Type B pancreatic cell (in vitro differentiated cells): Measurements from ENCODE around the gene DGCR6L. TPM values are rescaled to one million over a fixed set of nuclear protein-coding genes. Genes with fewer than 3 reads are reported as not detected.
A peak's percentile ranks its signal among the peaks of the same experiment; 100 is the strongest.
"Not testable (repeated sequence)": the region's sequence is repeated elsewhere in the genome, so short reads cannot be mapped to it uniquely, and the experiment has no call there.

Experiments used
- DNase-seq: peaks from one replicate; pipeline ENCODE4 v3.0.0; 2021; ENCODE audit warnings: mixed read lengths; ENCODE audit not compliant: unreplicated experiment; ENCODE audit errors: extremely low spot score
- H3K27ac Mint-ChIP-seq: 2 replicates; pipeline ENCODE4 v1.8.0; 2021; ENCODE audit warnings: mild to moderate bottlenecking, mixed read lengths
- H3K27me3 Mint-ChIP-seq: 2 replicates; pipeline ENCODE4 v1.8.0; 2021; ENCODE audit warnings: mixed read lengths
- H3K36me3 Mint-ChIP-seq: 2 replicates; pipeline ENCODE4 v1.8.0; 2021; ENCODE audit warnings: mixed read lengths
- H3K4me1 Mint-ChIP-seq: one replicate; pipeline ENCODE4 v1.8.0; 2021; ENCODE audit warnings: mixed read lengths; ENCODE audit not compliant: unreplicated experiment
- H3K4me3 Mint-ChIP-seq: 2 replicates; pipeline ENCODE4 v1.8.0; 2021; ENCODE audit warnings: mild to moderate bottlenecking, mixed read lengths
- H3K9me3 Mint-ChIP-seq: 2 replicates; pipeline ENCODE4 v1.8.0; 2021; ENCODE audit warnings: mixed read lengths
- total RNA-seq: library from RNA; stranded (reverse); gene quantifications from 2 replicates; pipeline ENCODE4 v1.2.1, GENCODE V29; 2021; ENCODE audit warnings: low replicate concordance
- TF ChIP-seq, protein P1 (sequence below): fragments of 200-600 bp; sonication (generic); conservative IDR thresholded peaks from 2 replicates; pipeline ENCODE4 v1.5.0; 2021; ENCODE audit warnings: antibody characterized with exemption, mild to moderate bottlenecking

Gene DGCR6L
- total RNA-seq, 1 donor from 2014 or later = 46.6 TPM

DNA sequence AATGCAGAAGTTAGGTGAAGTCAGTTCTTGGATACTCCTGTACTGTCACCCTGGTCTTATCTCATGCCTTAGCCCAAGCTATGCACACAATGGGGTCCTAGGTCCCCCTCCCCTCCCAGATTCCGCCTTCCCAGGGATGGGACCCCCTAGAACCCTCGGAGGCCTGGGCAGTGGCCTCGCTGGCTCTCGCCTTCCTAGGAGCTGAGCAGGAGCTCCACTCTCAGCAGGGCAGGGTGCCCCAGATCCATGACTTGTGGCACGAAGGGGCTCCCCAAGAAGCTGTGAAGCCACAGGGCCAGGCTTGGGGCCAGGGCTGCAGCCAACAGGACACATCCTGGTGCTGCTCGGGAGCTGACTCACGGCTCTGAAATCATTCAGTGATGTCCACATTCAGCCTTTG lies 9.7 kb downstream of the DGCR6L start:
- not testable (repeated sequence) for DNase-seq, H3K9me3 Mint-ChIP-seq, H3K4me3 Mint-ChIP-seq, H3K27me3 Mint-ChIP-seq, H3K27ac Mint-ChIP-seq, H3K4me1 Mint-ChIP-seq, H3K36me3 Mint-ChIP-seq

DNA sequence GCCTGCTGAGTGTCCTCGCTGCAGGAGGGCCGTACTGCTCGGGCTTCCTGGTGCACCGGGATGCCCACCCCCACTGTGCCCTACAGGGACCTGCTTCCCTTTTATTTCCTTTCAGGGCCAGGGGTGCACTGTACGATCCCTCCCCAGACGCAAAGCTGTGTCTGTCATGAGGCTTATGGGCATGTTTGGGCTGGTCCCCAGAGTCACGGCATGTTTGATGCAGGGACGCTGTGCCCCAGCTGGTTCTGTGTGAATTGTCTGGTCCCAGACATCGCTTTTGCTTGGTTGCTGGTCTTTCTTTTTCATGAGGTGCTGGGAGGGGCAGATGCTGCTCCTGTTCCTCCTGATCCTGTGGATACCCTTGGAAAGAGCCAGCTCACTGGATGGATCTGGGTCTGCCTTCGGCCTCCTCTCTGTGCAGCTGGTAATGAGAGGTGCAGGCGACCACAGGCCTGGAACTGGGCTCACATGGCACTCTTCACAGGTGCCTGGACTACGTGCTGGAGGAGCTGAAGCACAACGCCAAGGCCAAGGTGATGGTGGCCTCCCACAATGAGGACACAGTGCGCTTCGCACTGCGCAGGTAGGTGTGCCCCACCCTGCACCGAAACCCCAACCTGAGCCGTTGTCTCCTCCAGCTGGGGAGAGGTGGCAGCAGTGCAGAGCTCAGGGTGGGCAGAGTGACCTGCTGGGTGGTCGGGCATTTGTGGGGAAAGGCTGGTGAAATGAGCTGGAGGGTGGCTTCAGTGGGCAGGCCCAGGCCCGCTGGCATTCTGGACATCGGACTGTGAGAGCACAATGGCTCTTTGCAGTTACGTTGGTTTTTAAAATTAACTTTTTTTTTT lies 10.8 kb downstream of the DGCR6L start:
- not testable (repeated sequence) for H3K4me1 Mint-ChIP-seq, H3K27me3 Mint-ChIP-seq, DNase-seq, H3K27ac Mint-ChIP-seq, H3K9me3 Mint-ChIP-seq, H3K4me3 Mint-ChIP-seq, H3K36me3 Mint-ChIP-seq

DNA sequence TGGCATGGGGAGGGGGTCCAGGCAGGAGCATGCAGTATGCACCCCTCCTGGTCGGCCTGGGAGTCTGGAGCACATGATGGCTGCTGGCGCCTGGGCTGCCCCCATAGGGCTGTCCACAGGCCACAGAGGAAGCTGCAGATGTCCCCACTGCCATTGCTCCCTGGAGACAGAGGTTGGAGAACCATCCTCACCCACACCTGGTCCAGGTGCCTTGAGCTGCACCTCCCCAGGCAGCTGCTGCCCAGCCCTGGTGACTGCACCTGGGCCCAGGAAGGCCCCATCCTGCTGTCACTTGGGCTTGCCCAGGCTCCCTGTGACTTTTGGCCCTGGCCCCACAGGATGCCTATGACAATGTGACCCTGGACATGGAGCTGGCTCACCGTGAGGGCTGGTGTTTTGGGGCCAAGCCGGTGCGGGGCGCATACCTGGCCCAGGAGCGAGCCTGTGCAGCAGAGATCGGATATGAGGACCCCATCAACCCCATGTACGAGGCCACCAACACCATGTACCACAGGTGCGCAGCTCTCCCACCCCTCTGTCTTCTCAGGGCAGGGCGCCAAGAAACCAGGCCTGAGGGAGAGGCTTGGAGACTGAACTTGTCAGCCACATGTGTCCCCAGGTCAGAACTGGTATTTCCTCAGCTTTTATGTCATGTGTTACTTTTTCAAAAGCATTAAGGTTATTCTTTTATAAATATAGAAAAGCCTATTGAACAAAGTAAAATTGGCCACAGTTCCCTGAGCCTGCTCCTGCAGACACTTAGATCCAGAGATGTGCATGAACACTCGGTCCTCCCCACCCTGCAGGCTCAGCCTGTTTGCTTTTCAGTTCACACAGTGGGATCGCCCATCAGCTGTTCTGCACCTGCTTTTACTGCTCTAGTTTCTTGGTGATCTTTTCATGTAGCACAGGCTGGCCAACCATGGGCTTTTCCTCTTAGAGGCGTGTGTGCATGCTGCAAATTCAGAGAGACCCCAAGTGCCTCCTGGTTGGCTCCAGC lies 12.1 kb downstream of the DGCR6L start:
- H3K4me1 Mint-ChIP-seq, H3K27me3 Mint-ChIP-seq, DNase-seq, H3K4me3 Mint-ChIP-seq, H3K36me3 Mint-ChIP-seq, H3K27ac Mint-ChIP-seq, H3K9me3 Mint-ChIP-seq: not testable (repeated sequence)

DNA sequence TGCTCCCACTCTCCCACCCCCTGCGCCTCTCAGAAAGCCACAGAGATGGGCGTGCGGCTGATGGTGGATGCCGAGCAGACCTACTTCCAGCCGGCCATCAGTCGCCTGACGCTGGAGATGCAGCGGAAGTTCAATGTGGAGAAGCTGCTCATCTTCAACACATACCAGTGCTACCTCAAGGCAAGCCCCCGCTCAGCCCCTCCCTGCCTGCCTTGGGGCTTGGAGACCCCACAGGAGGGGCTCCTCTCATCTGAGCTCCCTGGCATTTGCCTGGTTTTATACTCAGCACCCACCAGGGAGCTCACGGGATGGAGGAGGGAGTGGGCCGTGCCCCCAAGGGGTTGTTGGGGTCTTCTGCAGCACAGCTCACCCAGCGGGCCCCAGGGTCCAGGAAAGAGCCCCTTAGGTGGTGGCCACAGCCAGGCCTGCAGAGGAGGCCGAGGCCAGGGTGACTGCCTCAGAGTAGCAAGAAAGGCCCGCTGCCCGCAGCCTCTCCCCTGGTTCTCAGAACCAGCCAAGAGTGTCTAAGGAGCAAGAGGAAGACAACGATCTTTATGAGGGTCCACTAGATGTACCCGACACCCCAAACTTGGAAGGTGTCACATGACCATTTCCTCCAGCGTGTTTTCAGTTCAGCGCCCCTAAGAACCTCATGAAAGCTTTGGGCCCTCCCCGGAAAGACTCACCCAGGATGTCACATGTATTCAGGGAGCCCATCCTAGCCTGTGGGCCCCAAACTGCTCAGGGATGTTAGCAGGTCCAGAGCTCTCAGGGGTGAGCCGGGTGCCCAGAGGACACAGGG lies 13.0 kb downstream of the DGCR6L start:
- not testable (repeated sequence) for DNase-seq, H3K36me3 Mint-ChIP-seq, H3K27me3 Mint-ChIP-seq, H3K4me3 Mint-ChIP-seq, H3K27ac Mint-ChIP-seq, H3K9me3 Mint-ChIP-seq, H3K4me1 Mint-ChIP-seq

DNA sequence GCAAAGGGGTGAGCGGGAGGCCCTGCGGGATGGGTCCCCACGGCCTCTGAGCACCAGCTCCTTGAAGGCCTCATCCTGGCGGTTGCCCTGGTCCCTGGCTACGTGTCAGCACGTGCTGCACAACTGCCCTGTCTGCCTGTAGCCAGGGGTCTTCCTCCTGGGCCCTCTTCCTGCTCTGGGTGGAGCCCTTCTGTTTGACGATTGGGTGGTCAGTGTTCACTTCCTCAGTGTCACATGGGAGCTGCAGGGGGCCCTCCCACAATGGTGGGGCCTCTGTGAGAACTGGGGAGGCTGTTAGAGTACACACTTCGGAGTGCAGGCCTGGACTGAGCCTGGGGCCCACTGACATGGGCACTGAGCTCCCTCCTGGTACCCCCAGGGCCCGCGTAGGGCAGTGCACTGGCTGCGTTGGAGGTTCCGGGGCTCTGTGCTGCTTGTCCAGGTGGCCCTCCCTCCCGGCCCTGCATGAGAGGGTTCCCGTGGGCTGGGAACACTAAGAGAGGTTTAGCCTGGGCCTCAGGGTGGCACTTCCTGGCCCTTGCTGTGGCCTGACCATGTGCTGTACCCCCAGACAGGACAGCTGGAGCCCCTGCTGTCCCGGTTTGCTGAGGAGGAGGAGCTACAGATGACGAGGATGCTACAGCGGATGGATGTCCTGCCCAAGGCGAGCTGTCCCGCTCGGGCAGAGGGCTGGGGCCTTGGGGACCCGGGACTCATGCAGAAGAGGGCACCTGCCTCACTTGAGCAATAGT lies 13.8 kb downstream of the DGCR6L start:
- DNase-seq = no peak
- Mint-ChIP-seq H3K9me3 (no peaks in the 10 kb centered on the region), H3K27ac (no peak overlapping the region), H3K36me3 (no peaks in the 10 kb centered on the region), H3K4me1 (peaks cover 8% of the 10 kb centered on the region), H3K4me3 (no peak overlapping the region), H3K27me3 (peaks cover 9% of the 10 kb centered on the region)
- TF ChIP-seq, protein P1, sequence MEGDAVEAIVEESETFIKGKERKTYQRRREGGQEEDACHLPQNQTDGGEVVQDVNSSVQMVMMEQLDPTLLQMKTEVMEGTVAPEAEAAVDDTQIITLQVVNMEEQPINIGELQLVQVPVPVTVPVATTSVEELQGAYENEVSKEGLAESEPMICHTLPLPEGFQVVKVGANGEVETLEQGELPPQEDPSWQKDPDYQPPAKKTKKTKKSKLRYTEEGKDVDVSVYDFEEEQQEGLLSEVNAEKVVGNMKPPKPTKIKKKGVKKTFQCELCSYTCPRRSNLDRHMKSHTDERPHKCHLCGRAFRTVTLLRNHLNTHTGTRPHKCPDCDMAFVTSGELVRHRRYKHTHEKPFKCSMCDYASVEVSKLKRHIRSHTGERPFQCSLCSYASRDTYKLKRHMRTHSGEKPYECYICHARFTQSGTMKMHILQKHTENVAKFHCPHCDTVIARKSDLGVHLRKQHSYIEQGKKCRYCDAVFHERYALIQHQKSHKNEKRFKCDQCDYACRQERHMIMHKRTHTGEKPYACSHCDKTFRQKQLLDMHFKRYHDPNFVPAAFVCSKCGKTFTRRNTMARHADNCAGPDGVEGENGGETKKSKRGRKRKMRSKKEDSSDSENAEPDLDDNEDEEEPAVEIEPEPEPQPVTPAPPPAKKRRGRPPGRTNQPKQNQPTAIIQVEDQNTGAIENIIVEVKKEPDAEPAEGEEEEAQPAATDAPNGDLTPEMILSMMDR = no peak

DNA sequence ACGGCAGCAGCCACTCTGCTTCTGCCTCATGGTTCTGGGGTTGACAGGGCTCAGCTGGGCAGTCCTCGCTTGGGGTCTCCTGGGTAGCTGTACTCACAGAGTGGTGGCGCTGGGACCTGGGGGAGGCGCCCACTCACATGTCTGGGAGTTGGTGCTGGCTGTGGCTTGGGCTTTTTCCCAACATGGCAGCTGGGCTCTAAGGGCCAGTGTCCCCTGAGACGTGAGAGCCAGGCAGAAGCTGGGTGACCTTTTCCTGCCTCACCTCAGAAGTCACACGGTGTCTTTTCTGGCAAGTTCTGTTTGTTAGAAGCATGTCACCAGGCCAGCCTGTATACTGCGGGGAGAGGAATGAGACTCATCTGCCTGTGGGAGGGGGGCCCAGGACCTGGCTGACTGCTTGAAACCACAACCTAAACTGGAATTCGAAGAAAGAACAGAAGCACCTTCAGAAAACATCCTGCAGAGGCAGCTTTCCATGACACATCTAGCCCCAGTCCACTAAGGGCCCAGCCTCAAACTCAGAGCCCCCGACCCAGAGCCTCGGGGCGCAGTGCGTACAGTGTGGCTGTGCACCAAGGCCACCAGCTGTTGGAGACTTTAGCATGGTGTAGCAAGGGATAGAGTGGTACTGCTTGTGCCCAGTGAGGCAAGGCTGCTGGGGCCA lies 14.5 kb downstream of the DGCR6L start:
- not testable (repeated sequence) for DNase-seq, H3K9me3 Mint-ChIP-seq, H3K36me3 Mint-ChIP-seq, H3K4me3 Mint-ChIP-seq, H3K27ac Mint-ChIP-seq, H3K4me1 Mint-ChIP-seq
- peaks cover 16% of the 10 kb centered on the region for H3K27me3 Mint-ChIP-seq

DNA sequence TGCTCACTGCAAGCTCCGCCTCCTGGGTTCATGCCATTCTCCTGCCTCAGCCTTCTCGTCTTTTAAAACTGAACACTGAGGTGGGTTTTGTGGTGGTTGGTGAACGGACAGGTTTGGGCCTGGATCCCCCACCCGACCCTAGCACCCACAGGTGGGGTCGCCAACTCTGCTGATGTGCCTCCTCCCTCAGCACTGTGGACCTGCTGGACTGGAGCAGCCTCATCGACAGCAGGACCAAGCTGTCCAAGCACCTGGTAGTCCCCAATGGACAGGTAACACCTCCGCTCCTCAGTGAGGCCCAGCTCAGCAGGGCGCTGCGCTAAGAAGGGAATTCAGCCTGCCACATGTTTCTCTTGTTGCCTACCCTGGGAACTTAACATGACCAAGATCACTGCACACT lies 15.2 kb downstream of the DGCR6L start:
- H3K27ac Mint-ChIP-seq = no peak overlapping the region
- TF ChIP-seq, protein P1 = no peak
- H3K4me1 Mint-ChIP-seq = peaks cover 8% of the 10 kb centered on the region
- H3K27me3 Mint-ChIP-seq = peaks cover 19% of the 10 kb centered on the region
- H3K36me3 Mint-ChIP-seq = no peaks in the 10 kb centered on the region
- no peaks in the 10 kb centered on the region for H3K9me3 Mint-ChIP-seq
- DNase-seq = no peak
- no peak overlapping the region for H3K4me3 Mint-ChIP-seq

DNA sequence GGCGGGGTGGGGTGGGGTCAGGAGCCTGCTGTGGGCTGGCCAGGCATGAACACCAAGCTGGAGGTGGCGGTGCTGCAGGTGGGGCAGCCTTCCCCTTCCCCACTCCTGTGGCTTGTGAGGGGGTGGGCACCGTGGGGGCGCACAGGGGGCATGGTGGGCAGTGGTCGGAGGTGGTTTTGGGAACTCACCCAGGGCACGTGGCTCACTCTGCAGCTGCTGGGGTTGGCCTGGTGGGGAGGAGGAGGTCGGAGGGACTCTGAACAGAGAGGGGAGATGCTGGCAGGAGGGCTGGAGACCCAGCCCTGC lies 16.7 kb downstream of the DGCR6L start:
- DNase-seq, H3K36me3 Mint-ChIP-seq, H3K4me3 Mint-ChIP-seq, H3K9me3 Mint-ChIP-seq, H3K4me1 Mint-ChIP-seq: not testable (repeated sequence)
- Mint-ChIP-seq H3K27me3 (peaks cover 22% of the 10 kb centered on the region), H3K27ac (peak overlapping the region; percentile 41)
